ENCODE measurements around the gene ECE2. TPM values are rescaled to one million over a fixed set of nuclear protein-coding genes. Genes with fewer than 3 reads are reported as not detected.

ECE2 gene
- total RNA-seq, 1 donor from 2014 or later: not detected

GRCh38 chr3:184325715-184326369 lies 50.0 kb downstream of the ECE2 start:
- Mint-ChIP-seq H3K27me3 (ENCODE audit: low read depth) (no peaks in the 10 kb centered on the region), H3K4me3 (no peak overlapping the region), H3K4me1 (no peaks in the 10 kb centered on the region), H3K36me3 (ENCODE audit: low read depth) (peaks cover 53% of the 10 kb centered on the region), H3K27ac (ENCODE audit: unreplicated experiment) (no peak overlapping the region), H3K9me3 (no peaks in the 10 kb centered on the region)
- DNase-seq (ENCODE audit: low read depth, low spot score): no peak
- no peak for TF ChIP-seq CTCF (conservative IDR thresholded peaks at IDR 0.05)

- Mint-ChIP-seq H3K4me1 (no peaks in the 10 kb centered on the region), H3K4me3 (no peak overlapping the region), H3K36me3 (ENCODE audit: low read depth) (peaks cover 53% of the 10 kb centered on the region), H3K9me3 (no peaks in the 10 kb centered on the region), H3K27ac (ENCODE audit: unreplicated experiment) (peak overlapping the region; percentile 13), H3K27me3 (ENCODE audit: low read depth) (no peaks in the 10 kb centered on the region)
- DNase-seq (ENCODE audit: low read depth, low spot score): no peak
- TF ChIP-seq CTCF (conservative IDR thresholded peaks at IDR 0.05): no peak
Observed at GRCh38 chr3:184327171-184327570, 51.3 kb downstream of the ECE2 start.

GRCh38 chr3:184328516-184328915 lies 52.7 kb downstream of the ECE2 start:
- peaks cover 49% of the 10 kb centered on the region for H3K36me3 Mint-ChIP-seq (ENCODE audit: low read depth)
- no peaks in the 10 kb centered on the region for H3K9me3 Mint-ChIP-seq
- DNase-seq (ENCODE audit: low read depth, low spot score): no peak
- H3K27me3 Mint-ChIP-seq (ENCODE audit: low read depth): no peaks in the 10 kb centered on the region
- no peaks in the 10 kb centered on the region for H3K4me1 Mint-ChIP-seq
- TF ChIP-seq CTCF (conservative IDR thresholded peaks at IDR 0.05): no peak
- H3K4me3 Mint-ChIP-seq: no peak overlapping the region
- H3K27ac Mint-ChIP-seq (ENCODE audit: unreplicated experiment): no peak overlapping the region

DNA sequence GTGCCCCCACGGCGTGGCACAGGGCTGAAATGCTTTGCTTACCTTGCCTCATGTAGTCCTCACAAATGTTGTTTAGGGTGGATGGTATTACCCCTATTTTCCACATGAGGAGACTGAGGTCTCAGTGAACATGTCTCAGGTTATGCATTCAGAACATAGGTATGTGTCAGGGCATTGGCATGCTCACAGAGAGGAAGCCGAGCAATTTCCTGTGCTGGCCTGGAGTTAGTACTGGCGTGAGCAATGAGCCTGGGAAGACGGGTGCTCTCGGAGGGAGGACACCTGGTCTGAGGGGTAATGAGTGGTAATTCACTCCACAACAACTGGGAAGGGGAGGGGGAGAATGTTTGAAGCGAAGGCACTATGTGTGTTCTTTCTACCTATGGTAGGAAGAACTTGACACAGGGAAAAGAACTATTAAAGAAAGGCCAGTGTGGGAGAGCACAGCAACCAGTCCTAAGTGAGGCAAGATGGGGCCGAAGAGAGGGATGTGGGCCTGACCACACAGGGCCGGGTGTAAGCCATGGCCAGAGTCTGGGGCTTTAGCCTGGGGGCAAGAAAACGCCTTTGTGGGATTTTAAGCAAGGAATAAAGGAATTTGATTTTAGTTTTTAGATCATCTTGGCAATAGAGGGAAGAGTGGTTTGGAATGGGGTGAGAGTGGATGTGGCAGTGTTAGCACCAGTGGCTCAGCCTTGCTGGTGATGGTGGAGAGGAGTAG lies 56.7 kb downstream of the ECE2 start:
- H3K36me3 Mint-ChIP-seq (ENCODE audit: low read depth): peaks cover 21% of the 10 kb centered on the region
- H3K4me1 Mint-ChIP-seq: peaks cover 18% of the 10 kb centered on the region
- H3K4me3 Mint-ChIP-seq: peak overlapping the region; percentile 64

DNA sequence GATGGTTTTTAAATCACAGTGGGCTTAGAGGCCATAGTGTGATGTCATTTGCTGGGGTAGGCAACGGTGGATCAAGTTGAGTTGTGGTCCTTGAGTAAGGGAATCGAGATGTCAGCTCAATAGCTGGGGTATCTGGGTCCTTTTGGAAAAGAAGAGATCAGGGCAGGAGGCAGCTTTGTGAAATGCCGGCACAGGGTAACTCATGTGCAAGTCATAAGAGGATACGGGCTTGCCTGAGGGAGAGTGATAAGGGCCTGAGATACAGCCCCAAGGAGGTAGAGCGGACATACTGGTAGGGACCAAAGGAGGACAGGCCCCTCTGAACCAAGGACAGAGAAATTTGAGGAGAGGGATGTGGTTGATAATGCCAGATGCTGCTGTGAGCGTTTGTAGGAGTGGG lies 57.4 kb downstream of the ECE2 start:
- Mint-ChIP-seq H3K9me3 (no peaks in the 10 kb centered on the region), H3K27ac (ENCODE audit: unreplicated experiment) (no peak overlapping the region), H3K27me3 (ENCODE audit: low read depth) (peaks cover 5% of the 10 kb centered on the region), H3K4me1 (peaks cover 25% of the 10 kb centered on the region), H3K4me3 (peak overlapping the region; percentile 64), H3K36me3 (ENCODE audit: low read depth) (peaks cover 21% of the 10 kb centered on the region)
- DNase-seq (ENCODE audit: low read depth, low spot score): no peak
- no peak for TF ChIP-seq CTCF (conservative IDR thresholded peaks at IDR 0.05)

More for the DNA sequence above, 56.7 kb downstream of the ECE2 start:
- no peak for TF ChIP-seq CTCF (conservative IDR thresholded peaks at IDR 0.05)
- H3K9me3 Mint-ChIP-seq: no peaks in the 10 kb centered on the region
- H3K27me3 Mint-ChIP-seq (ENCODE audit: low read depth): peaks cover under 1% of the 10 kb centered on the region
- H3K27ac Mint-ChIP-seq (ENCODE audit: unreplicated experiment): no peak overlapping the region
- no peak for DNase-seq (ENCODE audit: low read depth, low spot score)
